Measurements from ENCODE around the gene RAD51D. TPM values are rescaled to one million over a fixed set of nuclear protein-coding genes. Genes with fewer than 3 reads are reported as not detected.

The RAD51D gene
- total RNA-seq, 1 donor from 2014 or later = 13.2 TPM

DNA sequence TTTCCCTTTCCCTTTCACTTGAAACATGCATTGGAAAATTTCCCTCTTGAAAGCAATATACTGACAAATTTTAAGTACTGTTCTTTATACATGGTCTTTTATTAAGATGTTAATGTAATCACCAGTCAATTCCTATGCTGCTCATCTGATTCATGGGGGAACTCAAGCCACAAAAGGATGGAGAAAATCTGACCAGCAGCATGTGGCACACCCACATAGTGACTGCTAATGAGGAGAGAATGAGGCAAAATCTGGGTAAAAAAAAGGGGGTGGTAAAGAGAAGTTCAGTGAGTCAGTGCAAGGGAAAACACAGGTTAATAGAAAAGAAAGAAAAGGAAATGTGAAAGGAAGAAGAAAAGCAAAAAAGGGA lies 67.4 kb downstream of the RAD51D start:
- no peak for ATAC-seq
- no peaks in the 10 kb centered on the region for H3K9me3 ChIP-seq
- TF ChIP-seq CTCF (IDR thresholded peaks at IDR 0.05) = no peak
- no peaks in the 10 kb centered on the region for H3K27me3 ChIP-seq (ENCODE audit: low read depth)
- DNase-seq = no peak
- H3K36me3 ChIP-seq = no peaks in the 10 kb centered on the region
- peaks cover 33% of the 10 kb centered on the region for H3K4me1 ChIP-seq
- H3K4me3 ChIP-seq = no peak overlapping the region
- no peak overlapping the region for H3K27ac ChIP-seq
- intact Hi-C loops (cut with DNase I) = no loop called here

- no peak for ATAC-seq
- intact Hi-C loops (cut with DNase I) = no loop called here
Observed at GRCh38 chr17:35051579-35052240, 68.0 kb downstream of the RAD51D start.

GRCh38 chr17:35051183-35051578 lies 68.5 kb downstream of the RAD51D start:
- no peaks in the 10 kb centered on the region for H3K27me3 ChIP-seq (ENCODE audit: low read depth)
- no peak for TF ChIP-seq CTCF (IDR thresholded peaks at IDR 0.05)
- peaks cover 36% of the 10 kb centered on the region for H3K4me1 ChIP-seq
- no peaks in the 10 kb centered on the region for H3K36me3 ChIP-seq
- H3K27ac ChIP-seq = peak overlapping the region; percentile 75
- ATAC-seq (peak; percentile 78 to 79), DNase-seq (no peak)
- H3K4me3 ChIP-seq = no peak overlapping the region
- no peaks in the 10 kb centered on the region for H3K9me3 ChIP-seq
- intact Hi-C loops (cut with DNase I) = no loop called here

More at GRCh38 chr17:35051579-35052240, 68.0 kb downstream of the RAD51D start:
- no peaks in the 10 kb centered on the region for H3K36me3 ChIP-seq
- DNase-seq = no peak
- peak overlapping the region; percentile 75 for H3K27ac ChIP-seq
- no peaks in the 10 kb centered on the region for H3K9me3 ChIP-seq
- TF ChIP-seq CTCF (IDR thresholded peaks at IDR 0.05) = no peak
- H3K4me1 ChIP-seq = peaks cover 36% of the 10 kb centered on the region
- no peaks in the 10 kb centered on the region for H3K27me3 ChIP-seq (ENCODE audit: low read depth)
- H3K4me3 ChIP-seq = no peak overlapping the region

DNA sequence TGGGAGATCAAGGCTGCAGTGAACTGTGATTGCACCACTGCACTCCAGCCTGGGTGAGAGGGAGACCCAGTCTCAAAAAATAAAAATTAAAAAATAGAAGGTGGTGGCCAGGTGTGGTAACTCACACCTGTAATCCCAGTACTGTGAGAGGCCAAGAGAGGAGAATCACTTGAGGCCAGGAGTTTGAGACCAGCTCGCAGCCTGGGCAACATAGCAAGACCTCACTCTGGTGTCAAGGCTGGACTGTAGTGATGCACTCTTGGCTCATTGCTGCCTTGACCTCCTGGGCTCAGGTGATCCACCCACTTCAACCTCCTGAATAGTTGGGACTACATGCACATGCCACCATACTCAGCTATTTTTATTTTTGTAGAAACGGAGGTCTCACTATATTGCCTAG lies 69.5 kb downstream of the RAD51D start:
- no peaks in the 10 kb centered on the region for H3K27me3 ChIP-seq (ENCODE audit: low read depth)
- intact Hi-C loops (cut with DNase I) = no loop called here
- H3K9me3 ChIP-seq = no peaks in the 10 kb centered on the region
- H3K36me3 ChIP-seq = no peaks in the 10 kb centered on the region
- H3K4me3 ChIP-seq = no peak overlapping the region
- no peak overlapping the region for H3K27ac ChIP-seq
- peaks cover 44% of the 10 kb centered on the region for H3K4me1 ChIP-seq
- DNase-seq = no peak
- no peak for ATAC-seq
- no peak for TF ChIP-seq CTCF (IDR thresholded peaks at IDR 0.05)

- Histone ChIP-seq H3K36me3 (no peaks in the 10 kb centered on the region), H3K27ac (no peak overlapping the region), H3K9me3 (no peaks in the 10 kb centered on the region), H3K27me3 (ENCODE audit: low read depth) (no peaks in the 10 kb centered on the region), H3K4me1 (peaks cover 48% of the 10 kb centered on the region), H3K4me3 (no peak overlapping the region)
- no peak for ATAC-seq
- no peak for TF ChIP-seq CTCF (IDR thresholded peaks at IDR 0.05)
- DNase-seq = no peak
- intact Hi-C loops (cut with DNase I) = no loop called here
Observed at GRCh38 chr17:35048685-35049379, 70.8 kb downstream of the RAD51D start.

All from lower lobe of right lung (tissue), 2 donors.